Esophagus squamous epithelium (tissue), 4 donors: ENCODE results near the gene CERT1.

Experiments used
- CTCF ChIP-seq, 6 experiments: fragments of 450-650 bp in 4 of 6; fragments of 200-600 bp in 2 of 6; sonication (generic) in 2 of 6; IDR thresholded peaks; one replicate each; pipeline ENCODE4 v1.5.1; 2016 to 2019; ENCODE audit warnings: antibody characterized with exemption in 6 of 6, mild to moderate bottlenecking in 4 of 6, moderate library complexity in 4 of 6
- POLR2A ChIP-seq, 4 donors: fragments of 450-650 bp; IDR thresholded peaks; one replicate each; pipeline ENCODE4 v1.6.1; 2017; ENCODE audit warnings: antibody characterized with exemption in 4 of 4, mild to moderate bottlenecking in 4 of 4, moderate library complexity in 3 of 4

- no peak for TF ChIP-seq CTCF (IDR thresholded peaks at IDR 0.05)
- no peak for TF ChIP-seq POLR2A (IDR thresholded peaks at IDR 0.05)
Observed at GRCh38 chr5:75358117-75358516, 153.3 kb downstream of the CERT1 start.
